ENCODE measurements around the gene TENT4A.

DNA sequence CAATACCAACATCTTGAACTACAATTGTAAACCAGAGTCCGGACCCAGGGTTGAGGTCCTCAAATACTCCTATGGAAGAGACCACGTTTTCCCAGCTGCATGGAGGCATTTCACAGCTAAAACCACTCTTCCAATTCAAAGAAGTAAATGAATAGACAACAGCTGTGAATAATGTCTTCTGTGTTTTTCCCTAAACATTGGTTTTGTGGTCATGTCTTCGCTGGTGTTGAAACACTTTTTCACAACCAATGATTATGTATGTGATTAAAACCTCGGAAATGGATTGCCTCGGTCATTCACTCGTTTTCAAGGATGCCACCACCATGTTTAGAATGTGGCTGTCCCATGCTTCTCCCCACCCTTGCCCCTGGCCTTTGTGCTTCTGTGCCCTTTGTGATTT lies 9.4 kb upstream of the TENT4A start:
- no peak for TF ChIP-seq POLR2A (IDR thresholded peaks at IDR 0.05)
- TF ChIP-seq, protein P1, sequence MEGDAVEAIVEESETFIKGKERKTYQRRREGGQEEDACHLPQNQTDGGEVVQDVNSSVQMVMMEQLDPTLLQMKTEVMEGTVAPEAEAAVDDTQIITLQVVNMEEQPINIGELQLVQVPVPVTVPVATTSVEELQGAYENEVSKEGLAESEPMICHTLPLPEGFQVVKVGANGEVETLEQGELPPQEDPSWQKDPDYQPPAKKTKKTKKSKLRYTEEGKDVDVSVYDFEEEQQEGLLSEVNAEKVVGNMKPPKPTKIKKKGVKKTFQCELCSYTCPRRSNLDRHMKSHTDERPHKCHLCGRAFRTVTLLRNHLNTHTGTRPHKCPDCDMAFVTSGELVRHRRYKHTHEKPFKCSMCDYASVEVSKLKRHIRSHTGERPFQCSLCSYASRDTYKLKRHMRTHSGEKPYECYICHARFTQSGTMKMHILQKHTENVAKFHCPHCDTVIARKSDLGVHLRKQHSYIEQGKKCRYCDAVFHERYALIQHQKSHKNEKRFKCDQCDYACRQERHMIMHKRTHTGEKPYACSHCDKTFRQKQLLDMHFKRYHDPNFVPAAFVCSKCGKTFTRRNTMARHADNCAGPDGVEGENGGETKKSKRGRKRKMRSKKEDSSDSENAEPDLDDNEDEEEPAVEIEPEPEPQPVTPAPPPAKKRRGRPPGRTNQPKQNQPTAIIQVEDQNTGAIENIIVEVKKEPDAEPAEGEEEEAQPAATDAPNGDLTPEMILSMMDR (IDR thresholded peaks at IDR 0.05), result no peak
